ENCODE measurements around the gene DRD1.

DRD1 gene

GRCh38 chr5:175479125-175479881 lies 35.3 kb upstream of the DRD1 start:
- Histone ChIP-seq H3K36me3 (ENCODE audit: control insufficient read depth, insufficient read depth, low read length) (peaks cover 41% of the 10 kb centered on the region), H3K4me1 (ENCODE audit: control insufficient read depth, insufficient read depth, low read length, poor library complexity, severe bottlenecking) (peaks cover 8% of the 10 kb centered on the region), H3K27ac (ENCODE audit: low read depth, low read length, severe bottlenecking) (peak overlapping the region; percentile 41), H3K4me3 (ENCODE audit: extremely low read depth, insufficient read depth, low read length, poor library complexity, severe bottlenecking) (peak overlapping the region; percentile 81), H3K9me3 (ENCODE audit: control insufficient read depth, low read length) (no peaks in the 10 kb centered on the region)
- WGBS, 2 experiments (ENCODE audit: insufficient coverage in 2 of 2) = 19 to 25% methylated on average over 12 of the region's 13 CpGs

GRCh38 chr5:175478384-175479124 lies 34.6 kb upstream of the DRD1 start, which contains the start of gene SFXN1:
Gene SFXN1 (plus strand): TSS chr5:175478560. CDS start chr5:175492104, 13,544 bp downstream.
- no peaks in the 10 kb centered on the region for H3K9me3 ChIP-seq (ENCODE audit: control insufficient read depth, low read length)
- peaks cover 8% of the 10 kb centered on the region for H3K4me1 ChIP-seq (ENCODE audit: control insufficient read depth, insufficient read depth, low read length, poor library complexity, severe bottlenecking)
- H3K4me3 ChIP-seq (ENCODE audit: extremely low read depth, insufficient read depth, low read length, poor library complexity, severe bottlenecking) = peak within 1 kb of the TSS; percentile 81
- peaks cover 34% of the 10 kb centered on the region for H3K36me3 ChIP-seq (ENCODE audit: control insufficient read depth, insufficient read depth, low read length)
- H3K27ac ChIP-seq (ENCODE audit: low read depth, low read length, severe bottlenecking) = peak within 1 kb of the TSS; percentile 41
- WGBS, 2 experiments (ENCODE audit: insufficient coverage in 2 of 2) = 0 to 1% methylated on average over 52 to 60 of the region's 94 CpGs

- Histone ChIP-seq H3K4me3 (ENCODE audit: extremely low read depth, insufficient read depth, low read length, poor library complexity, severe bottlenecking) (peak overlapping the region; percentile 81), H3K27ac (ENCODE audit: low read depth, low read length, severe bottlenecking) (no peak overlapping the region), H3K9me3 (ENCODE audit: control insufficient read depth, low read length) (no peaks in the 10 kb centered on the region), H3K4me1 (ENCODE audit: control insufficient read depth, insufficient read depth, low read length, poor library complexity, severe bottlenecking) (peaks cover 8% of the 10 kb centered on the region), H3K36me3 (ENCODE audit: control insufficient read depth, insufficient read depth, low read length) (peaks cover 28% of the 10 kb centered on the region)
- 19 to 22% methylated on average over 10 to 11 of the region's 12 CpGs for WGBS, 2 experiments (ENCODE audit: insufficient coverage in 2 of 2)
Observed at GRCh38 chr5:175478008-175478383, 34.0 kb upstream of the DRD1 start.

GRCh38 chr5:175477440-175477839 lies 33.5 kb upstream of the DRD1 start:
- no peaks in the 10 kb centered on the region for H3K9me3 ChIP-seq (ENCODE audit: control insufficient read depth, low read length)
- H3K27ac ChIP-seq (ENCODE audit: low read depth, low read length, severe bottlenecking) = no peak overlapping the region
- 80 to 100% methylated on average over 1 to 2 of the region's 5 CpGs for WGBS, 2 experiments (ENCODE audit: insufficient coverage in 2 of 2)
- H3K36me3 ChIP-seq (ENCODE audit: control insufficient read depth, insufficient read depth, low read length) = peaks cover 23% of the 10 kb centered on the region
- H3K4me1 ChIP-seq (ENCODE audit: control insufficient read depth, insufficient read depth, low read length, poor library complexity, severe bottlenecking) = peaks cover 8% of the 10 kb centered on the region
- no peak overlapping the region for H3K4me3 ChIP-seq (ENCODE audit: extremely low read depth, insufficient read depth, low read length, poor library complexity, severe bottlenecking)

GRCh38 chr5:175475248-175475647 lies 31.3 kb upstream of the DRD1 start:
- no CpG with 5 or more reads among the region's 1 CpG for WGBS, 2 experiments (ENCODE audit: insufficient coverage in 2 of 2)
- H3K36me3 ChIP-seq (ENCODE audit: control insufficient read depth, insufficient read depth, low read length) = peaks cover under 1% of the 10 kb centered on the region
- no peaks in the 10 kb centered on the region for H3K9me3 ChIP-seq (ENCODE audit: control insufficient read depth, low read length)

GRCh38 chr5:175472378-175472777 lies 28.4 kb upstream of the DRD1 start:
- H3K27ac ChIP-seq (ENCODE audit: low read depth, low read length, severe bottlenecking) = no peak overlapping the region
- H3K9me3 ChIP-seq (ENCODE audit: control insufficient read depth, low read length) = no peaks in the 10 kb centered on the region
- H3K36me3 ChIP-seq (ENCODE audit: control insufficient read depth, insufficient read depth, low read length) = no peaks in the 10 kb centered on the region
- no peak overlapping the region for H3K4me3 ChIP-seq (ENCODE audit: extremely low read depth, insufficient read depth, low read length, poor library complexity, severe bottlenecking)
- H3K4me1 ChIP-seq (ENCODE audit: control insufficient read depth, insufficient read depth, low read length, poor library complexity, severe bottlenecking) = no peaks in the 10 kb centered on the region

More at GRCh38 chr5:175475248-175475647, 31.3 kb upstream of the DRD1 start:
- H3K27ac ChIP-seq (ENCODE audit: low read depth, low read length, severe bottlenecking) = no peak overlapping the region
- H3K4me1 ChIP-seq (ENCODE audit: control insufficient read depth, insufficient read depth, low read length, poor library complexity, severe bottlenecking) = peaks cover 8% of the 10 kb centered on the region
- no peak overlapping the region for H3K4me3 ChIP-seq (ENCODE audit: extremely low read depth, insufficient read depth, low read length, poor library complexity, severe bottlenecking)

- Histone ChIP-seq H3K27ac (ENCODE audit: low read depth, low read length, severe bottlenecking) (no peak overlapping the region), H3K4me3 (ENCODE audit: extremely low read depth, insufficient read depth, low read length, poor library complexity, severe bottlenecking) (no peak overlapping the region), H3K4me1 (ENCODE audit: control insufficient read depth, insufficient read depth, low read length, poor library complexity, severe bottlenecking) (no peaks in the 10 kb centered on the region), H3K36me3 (ENCODE audit: control insufficient read depth, insufficient read depth, low read length) (no peaks in the 10 kb centered on the region), H3K9me3 (ENCODE audit: control insufficient read depth, low read length) (no peaks in the 10 kb centered on the region)
- WGBS, 2 experiments (ENCODE audit: insufficient coverage in 2 of 2) = 68 to 81% methylated on average over 5 to 6 of the region's 6 CpGs
Observed at GRCh38 chr5:175471628-175472027, 27.6 kb upstream of the DRD1 start.

- Histone ChIP-seq H3K4me1 (ENCODE audit: control insufficient read depth, insufficient read depth, low read length, poor library complexity, severe bottlenecking) (no peaks in the 10 kb centered on the region), H3K27ac (ENCODE audit: low read depth, low read length, severe bottlenecking) (no peak overlapping the region), H3K9me3 (ENCODE audit: control insufficient read depth, low read length) (no peaks in the 10 kb centered on the region), H3K4me3 (ENCODE audit: extremely low read depth, insufficient read depth, low read length, poor library complexity, severe bottlenecking) (no peak overlapping the region), H3K36me3 (ENCODE audit: control insufficient read depth, insufficient read depth, low read length) (no peaks in the 10 kb centered on the region)
- WGBS, 2 experiments (ENCODE audit: insufficient coverage in 2 of 2) = 94 to 98% methylated on average over 4 of the region's 6 CpGs
Observed at GRCh38 chr5:175471196-175471595, 27.2 kb upstream of the DRD1 start.

- Histone ChIP-seq H3K9me3 (ENCODE audit: control insufficient read depth, low read length) (no peaks in the 10 kb centered on the region), H3K4me1 (ENCODE audit: control insufficient read depth, insufficient read depth, low read length, poor library complexity, severe bottlenecking) (no peaks in the 10 kb centered on the region), H3K4me3 (ENCODE audit: extremely low read depth, insufficient read depth, low read length, poor library complexity, severe bottlenecking) (no peak overlapping the region), H3K27ac (ENCODE audit: low read depth, low read length, severe bottlenecking) (peak overlapping the region; percentile 3), H3K36me3 (ENCODE audit: control insufficient read depth, insufficient read depth, low read length) (no peaks in the 10 kb centered on the region)
- 100% methylated on average over 2 of the region's 5 CpGs for WGBS, 2 experiments (ENCODE audit: insufficient coverage in 2 of 2)
Observed at GRCh38 chr5:175470781-175471180, 26.8 kb upstream of the DRD1 start.

- 50 to 69% methylated on average over 2 to 3 of the region's 3 CpGs for WGBS, 2 experiments (ENCODE audit: insufficient coverage in 2 of 2)
- Histone ChIP-seq H3K27ac (ENCODE audit: low read depth, low read length, severe bottlenecking) (no peak overlapping the region), H3K4me3 (ENCODE audit: extremely low read depth, insufficient read depth, low read length, poor library complexity, severe bottlenecking) (no peak overlapping the region)
Observed at GRCh38 chr5:175469916-175470315, 25.9 kb upstream of the DRD1 start.

GRCh38 chr5:175468892-175469291 lies 24.9 kb upstream of the DRD1 start:
- Histone ChIP-seq H3K36me3 (ENCODE audit: control insufficient read depth, insufficient read depth, low read length) (no peaks in the 10 kb centered on the region), H3K27ac (ENCODE audit: low read depth, low read length, severe bottlenecking) (no peak overlapping the region), H3K9me3 (ENCODE audit: control insufficient read depth, low read length) (no peaks in the 10 kb centered on the region), H3K4me1 (ENCODE audit: control insufficient read depth, insufficient read depth, low read length, poor library complexity, severe bottlenecking) (no peaks in the 10 kb centered on the region), H3K4me3 (ENCODE audit: extremely low read depth, insufficient read depth, low read length, poor library complexity, severe bottlenecking) (no peak overlapping the region)
- WGBS, 2 experiments (ENCODE audit: insufficient coverage in 2 of 2) = no CpG with 5 or more reads among the region's 1 CpG

More at GRCh38 chr5:175469916-175470315, 25.9 kb upstream of the DRD1 start:
- Histone ChIP-seq H3K9me3 (ENCODE audit: control insufficient read depth, low read length) (no peaks in the 10 kb centered on the region), H3K4me1 (ENCODE audit: control insufficient read depth, insufficient read depth, low read length, poor library complexity, severe bottlenecking) (no peaks in the 10 kb centered on the region), H3K36me3 (ENCODE audit: control insufficient read depth, insufficient read depth, low read length) (no peaks in the 10 kb centered on the region)
